ENCODE measurements around the gene TSPEAR. TPM values are rescaled to one million over a fixed set of nuclear protein-coding genes. Genes with fewer than 3 reads are reported as not detected.
"Not testable (repeated sequence)": the region's sequence is repeated elsewhere in the genome, so short reads cannot be mapped to it uniquely, and the experiment has no call there.

Gene TSPEAR
- total RNA-seq, 2 experiments from 2014 or later: not detected

DNA sequence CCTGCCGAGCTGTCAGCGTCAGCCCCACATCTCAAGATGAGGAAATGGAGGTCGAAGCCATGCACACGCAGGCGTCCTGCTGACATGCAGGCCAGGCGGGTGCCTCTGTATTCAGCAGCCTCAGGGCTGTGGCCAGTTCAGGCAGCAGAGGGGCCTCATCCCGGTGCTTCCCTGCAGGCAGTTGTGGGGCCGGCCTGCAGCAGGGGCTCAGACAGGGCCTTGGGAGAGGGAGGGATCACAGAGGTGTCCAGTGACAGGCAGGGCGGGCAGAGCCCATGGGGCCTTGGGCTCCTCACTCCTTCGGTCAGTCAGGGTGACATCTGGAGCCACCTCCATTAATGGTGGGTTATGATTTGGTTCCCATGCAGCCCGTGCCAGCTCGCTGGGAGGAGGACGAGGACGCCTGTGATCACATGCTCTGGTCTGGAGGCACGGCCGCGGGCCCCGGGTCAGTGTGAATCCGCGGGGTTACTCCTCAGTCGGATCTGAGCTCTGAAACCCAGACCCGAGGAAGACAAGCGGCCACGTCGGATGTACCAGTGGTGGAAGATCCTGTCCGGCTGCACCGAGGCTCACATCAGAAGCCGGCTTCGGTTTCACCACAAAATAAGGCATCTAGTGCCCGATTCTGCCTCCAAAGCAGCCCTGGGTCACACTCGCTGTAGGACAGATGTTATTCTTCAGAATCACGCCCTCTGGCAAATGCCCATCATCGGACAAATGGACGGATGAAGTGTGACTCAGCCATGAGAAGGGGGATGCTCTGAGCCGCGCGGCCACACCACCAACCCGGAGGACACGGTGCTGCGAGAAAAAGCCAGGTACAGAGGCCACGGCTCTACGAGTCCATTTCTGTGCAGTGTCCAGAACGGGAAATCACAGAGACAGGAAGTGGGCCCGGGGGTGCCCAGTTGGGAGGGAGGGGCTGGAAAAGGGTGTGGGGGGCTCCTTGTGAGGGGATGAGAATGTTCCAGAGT, 204.8 kb downstream of the TSPEAR start:
- H3K27ac Mint-ChIP-seq: no peak overlapping the region
- DNase-seq (no peak), ATAC-seq (no peak)
- H3K9me3 Mint-ChIP-seq (ENCODE audit: low read depth): no peaks in the 10 kb centered on the region
- H3K36me3 Mint-ChIP-seq: no peaks in the 10 kb centered on the region
- no peak overlapping the region for H3K4me3 Mint-ChIP-seq
- H3K4me1 Mint-ChIP-seq: peaks cover 16% of the 10 kb centered on the region
- H3K27me3 Mint-ChIP-seq: no peaks in the 10 kb centered on the region
- CTCF ChIA-PET: interaction anchor here (0.8 to 3.0 kb wide), 2 partner anchors 236 to 287 kb away, joined by 3 to 20 read pairs; no protein-coding TSS in a partner anchor

DNA sequence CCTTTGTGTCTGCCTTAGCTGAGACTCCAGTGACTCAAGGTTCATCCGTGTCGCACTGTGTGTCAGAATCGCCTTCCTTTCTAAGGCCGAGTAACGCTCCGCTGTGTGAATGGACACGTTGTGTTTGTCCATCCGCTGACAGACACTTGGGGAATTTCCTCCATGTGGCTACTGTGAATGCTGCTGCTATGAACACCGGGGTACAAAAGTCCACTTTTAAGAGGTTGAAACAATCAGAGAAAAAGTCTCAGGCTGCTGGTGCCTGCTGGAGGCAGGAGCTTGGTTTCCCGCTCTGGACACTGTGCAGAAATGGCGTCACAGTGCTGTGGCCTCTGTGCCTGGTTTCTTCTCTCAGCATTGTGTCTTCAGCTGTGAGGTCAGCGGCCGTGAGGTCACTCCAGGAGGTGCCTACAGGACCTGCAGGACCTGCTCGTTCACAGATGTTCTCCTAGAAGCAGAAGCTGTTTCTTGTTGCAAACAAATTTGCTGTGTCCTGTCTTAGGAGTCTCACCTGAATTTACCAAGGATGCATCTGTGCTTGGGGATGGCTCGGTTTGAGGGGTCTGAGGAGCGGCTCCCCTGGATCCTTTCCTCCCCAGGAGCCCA, 205.6 kb downstream of the TSPEAR start:
- no peak for ATAC-seq
- no peak for DNase-seq
- no peak overlapping the region for H3K27ac Mint-ChIP-seq
- no peaks in the 10 kb centered on the region for H3K36me3 Mint-ChIP-seq
- H3K27me3 Mint-ChIP-seq: no peaks in the 10 kb centered on the region
- H3K4me1 Mint-ChIP-seq: peaks cover 16% of the 10 kb centered on the region
- H3K9me3 Mint-ChIP-seq (ENCODE audit: low read depth): no peaks in the 10 kb centered on the region
- CTCF ChIA-PET: interaction anchor here (0.8 to 3.0 kb wide), 2 partner anchors 237 to 288 kb away, joined by 3 to 20 read pairs; no protein-coding TSS in a partner anchor
- no peak overlapping the region for H3K4me3 Mint-ChIP-seq

GRCh38 chr21:44503901-44504399, 207.4 kb downstream of the TSPEAR start:
- Mint-ChIP-seq H3K9me3 (ENCODE audit: low read depth) (no peaks in the 10 kb centered on the region), H3K4me3 (no peak overlapping the region), H3K27ac (no peak overlapping the region), H3K4me1 (peaks cover 14% of the 10 kb centered on the region), H3K36me3 (no peaks in the 10 kb centered on the region), H3K27me3 (no peaks in the 10 kb centered on the region)
- ATAC-seq (no peak), DNase-seq (no peak)
- CTCF ChIA-PET: interaction anchor here (3.0 kb wide), 1 partner anchor 290 kb away, joined by 20 read pairs; no protein-coding TSS in a partner anchor

DNA sequence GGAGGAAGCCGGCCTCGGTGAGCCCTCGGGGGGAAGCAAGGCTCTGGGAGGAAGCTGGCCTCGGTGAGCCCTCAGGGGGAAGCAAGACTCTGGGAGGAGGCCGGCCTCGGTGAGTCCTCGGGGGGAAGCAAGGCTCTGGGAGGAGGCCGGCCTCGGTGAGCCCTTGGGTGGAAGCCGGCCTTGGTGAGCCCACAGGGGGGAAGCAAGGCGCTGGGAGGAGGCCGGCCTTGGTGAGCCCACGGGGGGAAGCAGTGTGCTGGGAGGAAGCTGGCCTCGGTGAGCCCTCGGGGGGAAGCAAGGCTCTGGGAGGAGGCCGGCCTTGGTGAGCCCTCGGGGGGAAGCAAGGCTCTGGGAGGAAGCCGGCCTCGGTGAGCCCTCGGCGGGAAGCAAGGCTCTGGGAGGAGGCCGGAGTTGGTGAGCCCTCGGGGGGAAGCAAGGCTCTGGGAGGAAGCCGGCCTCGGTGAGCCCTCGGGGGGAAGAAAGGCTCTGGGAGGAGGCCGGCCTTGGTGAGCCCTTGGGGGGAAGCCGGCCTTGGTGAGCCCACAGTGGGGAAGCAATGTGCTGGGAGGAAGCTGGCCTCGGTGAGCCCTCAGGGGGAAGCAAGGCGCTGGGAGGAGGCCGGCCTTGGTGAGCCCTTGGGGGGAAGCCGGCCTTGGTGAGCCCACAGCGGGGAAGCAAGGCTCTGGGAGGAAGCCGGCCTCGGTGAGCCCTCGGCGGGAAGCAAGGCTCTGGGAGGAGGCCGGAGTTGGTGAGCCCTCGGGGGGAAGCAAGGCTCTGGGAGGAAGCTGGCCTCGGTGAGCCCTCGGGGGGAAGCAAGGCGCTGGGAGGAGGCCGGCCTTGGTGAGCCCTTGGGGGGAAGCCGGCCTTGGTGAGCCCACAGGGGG, 208.1 kb downstream of the TSPEAR start:
- peaks cover 14% of the 10 kb centered on the region for H3K4me1 Mint-ChIP-seq
- H3K27ac Mint-ChIP-seq; H3K9me3 Mint-ChIP-seq (ENCODE audit: low read depth); H3K36me3 Mint-ChIP-seq; ATAC-seq; DNase-seq; H3K27me3 Mint-ChIP-seq; H3K4me3 Mint-ChIP-seq: not testable (repeated sequence)
- CTCF ChIA-PET: interaction anchor here (1.5 to 2.8 kb wide), 2 partner anchors 23 to 290 kb away, joined by 4 to 12 read pairs; no protein-coding TSS in a partner anchor

DNA sequence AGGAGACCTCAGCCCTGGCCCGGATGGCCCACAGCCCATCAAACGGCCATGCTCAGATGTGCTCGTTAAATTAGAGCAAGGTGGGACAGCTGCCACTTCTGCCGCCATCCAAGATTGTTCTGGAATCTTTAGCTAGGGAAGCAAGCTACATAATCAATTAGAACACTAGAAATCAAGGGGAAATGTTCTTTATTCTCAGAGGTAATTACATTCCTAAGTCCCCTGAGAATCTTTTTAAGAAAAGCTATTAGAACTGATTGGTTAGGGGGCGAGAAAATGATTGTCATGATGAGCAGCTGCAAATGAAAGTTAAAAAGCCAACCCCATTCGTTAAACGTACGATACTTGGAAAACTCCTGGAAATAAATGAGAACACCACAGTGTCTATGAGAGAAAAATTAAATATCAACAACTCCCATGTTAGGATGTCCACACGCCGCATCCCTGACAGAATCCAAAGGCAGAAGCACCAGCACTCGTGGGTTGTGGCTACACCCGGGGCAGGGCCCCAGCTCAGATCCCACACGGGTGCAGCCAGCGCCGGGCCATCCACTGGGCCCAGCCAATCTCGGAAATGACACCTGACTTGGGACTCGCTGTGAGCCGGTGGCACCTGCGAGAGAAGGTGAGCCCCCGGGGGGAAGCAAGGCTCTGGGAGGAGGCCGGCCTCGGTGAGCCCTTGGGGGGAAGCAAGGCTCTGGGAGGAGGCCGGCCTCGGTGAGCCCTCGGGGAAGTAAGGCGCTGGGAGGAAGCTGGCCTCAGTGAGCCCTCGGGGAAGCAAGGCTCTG, 209.0 kb downstream of the TSPEAR start:
- Mint-ChIP-seq H3K4me3 (no peak overlapping the region), H3K4me1 (peaks cover 13% of the 10 kb centered on the region), H3K9me3 (ENCODE audit: low read depth) (no peaks in the 10 kb centered on the region), H3K36me3 (no peaks in the 10 kb centered on the region), H3K27me3 (peaks cover 3% of the 10 kb centered on the region), H3K27ac (no peak overlapping the region)
- ATAC-seq (no peak), DNase-seq (no peak)
- CTCF ChIA-PET: interaction anchor here (1.5 to 2.8 kb wide), 2 partner anchors 22 to 291 kb away, joined by 4 to 12 read pairs; no protein-coding TSS in a partner anchor

DNA sequence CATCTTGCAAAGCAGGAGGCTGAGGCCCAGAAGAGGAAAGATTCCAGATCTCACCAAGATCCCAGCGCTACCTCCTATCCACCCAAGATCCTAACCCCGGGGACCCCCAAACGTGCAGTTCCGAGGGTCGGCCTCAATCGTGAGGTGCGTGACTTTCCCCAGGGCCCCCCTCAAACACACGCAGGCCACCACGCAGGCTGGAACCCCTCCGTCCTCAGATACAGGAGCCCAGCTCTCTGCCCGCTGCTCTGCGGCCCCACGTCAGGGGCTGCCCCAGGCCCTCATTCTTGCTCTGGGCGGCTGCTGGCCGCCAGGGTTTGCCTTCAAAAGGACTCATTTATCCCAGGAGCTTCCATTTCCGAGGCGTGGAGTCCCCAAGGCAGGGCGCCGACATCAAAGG, 211.3 kb downstream of the TSPEAR start:
- CTCF ChIA-PET: interaction anchor here (2.8 kb wide), 1 partner anchor 293 kb away, joined by 12 read pairs; no protein-coding TSS in a partner anchor
- H3K27ac Mint-ChIP-seq: no peak overlapping the region
- H3K36me3 Mint-ChIP-seq: no peaks in the 10 kb centered on the region
- peaks cover 18% of the 10 kb centered on the region for H3K27me3 Mint-ChIP-seq
- no peak for ATAC-seq
- DNase-seq: no peak
- peaks cover 7% of the 10 kb centered on the region for H3K4me1 Mint-ChIP-seq
- H3K9me3 Mint-ChIP-seq (ENCODE audit: low read depth): no peaks in the 10 kb centered on the region
- H3K4me3 Mint-ChIP-seq: no peak overlapping the region

DNA sequence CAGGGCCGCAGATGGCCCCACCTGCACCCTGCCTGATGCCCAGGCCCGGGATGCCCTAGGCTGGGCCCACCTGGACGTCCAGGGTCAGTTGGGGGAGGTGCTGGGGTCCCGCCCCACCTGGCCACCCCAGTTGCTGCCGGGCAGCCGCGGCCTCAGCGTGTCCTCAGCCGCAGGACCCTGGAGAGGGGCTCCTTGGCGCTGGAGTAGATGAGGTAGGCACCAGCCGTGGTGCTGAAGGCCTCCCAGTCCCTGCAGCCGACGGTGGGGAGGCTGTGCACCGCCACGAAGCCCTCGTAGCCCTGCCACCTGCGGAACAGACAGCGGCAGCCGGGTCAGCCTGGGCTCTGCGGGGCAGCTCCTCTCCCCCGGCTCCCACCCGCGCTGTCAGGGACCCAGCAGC, 211.7 kb downstream of the TSPEAR start:
- CTCF ChIA-PET: no interaction called here
- H3K4me1 Mint-ChIP-seq: peaks cover 7% of the 10 kb centered on the region
- no peak overlapping the region for H3K4me3 Mint-ChIP-seq
- no peak overlapping the region for H3K27ac Mint-ChIP-seq
- H3K27me3 Mint-ChIP-seq: peaks cover 18% of the 10 kb centered on the region
- H3K9me3 Mint-ChIP-seq (ENCODE audit: low read depth): no peaks in the 10 kb centered on the region
- DNase-seq (no peak), ATAC-seq (no peak)
- no peaks in the 10 kb centered on the region for H3K36me3 Mint-ChIP-seq

GRCh38 chr21:44499211-44499560, 212.2 kb downstream of the TSPEAR start:
- CTCF ChIA-PET: no interaction called here
- H3K27ac Mint-ChIP-seq: no peak overlapping the region

DNA sequence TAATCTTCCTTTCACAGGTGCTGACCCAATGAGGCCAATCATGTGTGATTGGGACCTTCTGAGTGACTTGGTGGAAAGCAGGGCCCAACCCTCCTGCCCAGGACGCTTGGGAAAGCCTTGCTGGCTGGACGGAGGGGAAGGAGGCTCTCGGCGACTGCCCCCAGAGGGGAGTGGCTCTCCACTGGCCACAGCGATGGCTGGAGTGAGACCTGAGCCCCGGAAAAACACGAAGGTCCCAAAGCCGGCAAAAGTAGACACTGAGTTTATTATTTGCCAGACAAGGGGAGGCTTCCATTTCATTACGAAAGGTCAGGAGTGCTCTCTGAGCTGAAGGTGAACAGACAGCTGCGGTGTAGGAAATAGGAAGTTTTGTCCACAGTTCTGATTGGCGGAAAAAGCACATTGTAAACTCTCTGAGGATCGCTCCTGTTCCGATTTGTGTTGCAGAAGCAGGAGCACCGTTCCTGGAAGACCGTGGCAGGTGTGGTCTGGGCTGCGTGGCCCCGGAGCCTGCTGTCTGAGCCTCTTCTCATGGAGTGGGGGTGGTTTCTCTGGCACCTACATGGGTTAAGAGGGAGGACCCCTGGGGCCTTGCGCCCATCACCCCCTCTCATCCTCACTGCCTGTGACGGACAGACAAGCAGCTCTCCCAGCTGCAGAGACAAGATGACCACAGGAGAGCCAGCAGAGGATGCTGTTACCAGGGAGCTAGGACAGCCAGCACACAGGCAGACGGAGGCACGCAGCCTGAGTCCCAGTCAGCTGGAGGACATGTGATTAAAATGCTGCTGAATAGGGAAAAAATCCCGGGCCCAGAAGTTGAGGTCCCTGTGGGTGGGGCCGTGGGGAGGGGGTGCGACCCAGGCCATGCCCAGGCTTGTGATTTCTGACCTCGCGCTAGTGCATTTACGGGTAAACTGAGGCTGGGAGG, 212.8 kb downstream of the TSPEAR start:
- no peak overlapping the region for H3K4me3 Mint-ChIP-seq
- no peaks in the 10 kb centered on the region for H3K4me1 Mint-ChIP-seq
- no peak overlapping the region for H3K27ac Mint-ChIP-seq
- ATAC-seq (no peak), DNase-seq (no peak)
- H3K9me3 Mint-ChIP-seq (ENCODE audit: low read depth): no peaks in the 10 kb centered on the region
- no peaks in the 10 kb centered on the region for H3K36me3 Mint-ChIP-seq
- H3K27me3 Mint-ChIP-seq: peaks cover 18% of the 10 kb centered on the region
- CTCF ChIA-PET: interaction anchor here (0.5 to 1.4 kb wide), 2 partner anchors 12 to 288 kb away, joined by 3 to 5 read pairs; no protein-coding TSS in a partner anchor

More at GRCh38 chr21:44499211-44499560, 212.2 kb downstream of the TSPEAR start:
- DNase-seq (no peak), ATAC-seq (no peak)
- Mint-ChIP-seq H3K27me3 (peaks cover 18% of the 10 kb centered on the region), H3K4me1 (peaks cover 5% of the 10 kb centered on the region), H3K36me3 (no peaks in the 10 kb centered on the region), H3K9me3 (ENCODE audit: low read depth) (no peaks in the 10 kb centered on the region), H3K4me3 (no peak overlapping the region)

DNA sequence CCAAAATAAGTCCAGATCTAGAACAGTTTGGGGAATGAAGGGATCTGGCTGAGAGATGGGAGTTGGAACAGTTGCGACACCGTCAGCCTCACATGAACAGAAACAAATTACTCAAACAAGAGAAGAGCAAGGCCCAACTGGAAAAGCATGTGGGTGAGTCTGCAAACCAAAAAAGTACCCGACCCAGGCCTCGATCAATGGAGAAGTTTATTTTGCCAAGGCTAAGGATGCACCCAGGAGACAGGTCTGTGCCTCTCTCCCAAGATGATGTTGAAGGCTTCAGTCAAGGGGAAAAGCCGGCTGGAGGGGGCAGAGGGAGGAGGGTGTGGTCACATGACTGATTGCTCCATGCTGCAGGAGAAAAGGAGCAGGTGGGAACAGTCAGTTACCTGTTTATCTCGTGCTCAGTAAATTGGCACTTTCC, 213.7 kb downstream of the TSPEAR start:
- Mint-ChIP-seq H3K27me3 (peaks cover 18% of the 10 kb centered on the region), H3K4me3 (no peak overlapping the region), H3K36me3 (peaks cover 6% of the 10 kb centered on the region), H3K27ac (no peak overlapping the region), H3K9me3 (ENCODE audit: low read depth) (peaks cover 4% of the 10 kb centered on the region), H3K4me1 (peaks cover under 1% of the 10 kb centered on the region)
- DNase-seq (no peak), ATAC-seq (no peak)
- CTCF ChIA-PET: interaction anchor here (1.4 kb wide), 1 partner anchor 13 kb away, joined by 5 read pairs; no protein-coding TSS in a partner anchor

Measured in activated CD8-positive, alpha-beta memory T cell treated with anti-CD3 and anti-CD28 coated beads, Interleukin-2, amount 10 ng/mL, durations not matched to agents 7 days and 5 days (primary cell).